HCT116 (cell line): Measurements from ENCODE around the gene AP3D1.

ENCODE experiments used
- CEBPB ChIP-seq: IDR thresholded peaks from 2 replicates; pipeline ENCODE4 v1.6.1; 2012; ENCODE audit warnings: low read depth
- CTCF ChIP-seq, 3 experiments: fragments of 200-600 bp in 1 of 3; sonication (generic) in 1 of 3; IDR thresholded peaks in 2 of 3; conservative IDR thresholded peaks in 1 of 3; 2 replicates each; pipeline ENCODE4 v1.5.1; 2012 to 2017; ENCODE audit warnings: low read depth in 2 of 3, low read length in 2 of 3, antibody characterized with exemption in 1 of 3, borderline replicate concordance in 1 of 3, control low read depth in 1 of 3, mild to moderate bottlenecking in 1 of 3, mixed read lengths in 1 of 3, mixed run types in 1 of 3, moderate library complexity in 1 of 3; ENCODE audit not compliant: insufficient read depth in 1 of 3
- EGR1 ChIP-seq: IDR thresholded peaks from 2 replicates; pipeline ENCODE4 v1.6.1; 2012; ENCODE audit warnings: low read depth
- EZH2 ChIP-seq: fragments of 200-600 bp; sonication (generic); IDR thresholded peaks from 2 replicates; pipeline ENCODE4 v1.6.1; 2017; ENCODE audit warnings: antibody characterized with exemption, mixed run types
- JUND ChIP-seq: IDR thresholded peaks from 2 replicates; pipeline ENCODE4 v1.6.1; 2012
- POLR2A ChIP-seq: IDR thresholded peaks from 2 replicates; pipeline ENCODE4 v1.7.0; 2011; ENCODE audit warnings: borderline replicate concordance; ENCODE audit not compliant: insufficient read depth, insufficient read length; ENCODE audit errors: extremely low read depth
- POLR2AphosphoS5 ChIP-seq: IDR thresholded peaks from 2 replicates; pipeline ENCODE4 v1.6.1; 2011; ENCODE audit warnings: mild to moderate bottlenecking, low read depth, low read length, moderate library complexity
- RAD21 ChIP-seq: IDR thresholded peaks from 2 replicates; pipeline ENCODE4 v1.6.1; 2012; ENCODE audit warnings: low read depth, mild to moderate bottlenecking
- SIN3A ChIP-seq: IDR thresholded peaks from 2 replicates; pipeline ENCODE4 v1.6.1; 2012; ENCODE audit warnings: low read depth
- SRF ChIP-seq: IDR thresholded peaks from 2 replicates; pipeline ENCODE4 v1.6.1; 2012; ENCODE audit warnings: low read depth
- TCF7L2 ChIP-seq: IDR thresholded peaks from 2 replicates; pipeline ENCODE4 v1.7.0; 2011; ENCODE audit warnings: borderline replicate concordance, inconsistent platforms; ENCODE audit not compliant: insufficient read depth, insufficient read length; ENCODE audit errors: extremely low read depth
- ZFX ChIP-seq: fragments of 450-650 bp; IDR thresholded peaks from 2 replicates; pipeline ENCODE4 v1.6.1; 2017
- TF ChIP-seq, protein P1 (sequence below): IDR thresholded peaks from 2 replicates; pipeline ENCODE4 v1.6.1; 2012; ENCODE audit warnings: low read depth

DNA sequence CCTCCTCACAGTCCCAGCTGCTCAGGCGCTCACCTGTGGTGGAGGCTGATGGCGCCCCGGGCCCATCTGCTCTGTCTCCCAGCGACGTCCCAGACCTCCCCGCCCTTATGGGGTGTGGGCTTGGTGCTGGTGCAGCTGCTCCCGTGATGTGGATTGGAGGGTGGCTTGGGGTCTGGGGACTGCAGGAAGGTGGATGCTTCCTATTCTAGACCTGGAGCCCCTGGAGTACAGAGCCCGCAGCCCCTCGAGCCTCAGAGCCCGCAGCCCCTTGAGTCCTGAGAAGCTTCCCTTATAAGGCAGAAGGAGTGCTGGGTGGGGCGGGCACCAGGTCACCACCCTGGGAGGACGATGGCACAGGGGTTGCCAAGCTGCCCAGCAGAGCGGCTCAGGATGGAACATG, 44.0 kb upstream of the AP3D1 start:
- TF ChIP-seq CTCF (IDR thresholded peaks at IDR 0.05 in 2 of 3, conservative IDR thresholded peaks at IDR 0.05 in 1 of 3; ENCODE audit: borderline replicate concordance in 1 of 3, insufficient read depth in 1 of 3, low read depth in 2 of 3, low read length in 2 of 3) (no peak), CEBPB (no peak), ZFX (no peak), POLR2A (no peak), POLR2AphosphoS5 (no peak), EZH2 (no peak), JUND (no peak), SIN3A (no peak), RAD21 (no peak), SRF (no peak), TCF7L2 (no peak), EGR1 (no peak)
- TF ChIP-seq, protein P1, sequence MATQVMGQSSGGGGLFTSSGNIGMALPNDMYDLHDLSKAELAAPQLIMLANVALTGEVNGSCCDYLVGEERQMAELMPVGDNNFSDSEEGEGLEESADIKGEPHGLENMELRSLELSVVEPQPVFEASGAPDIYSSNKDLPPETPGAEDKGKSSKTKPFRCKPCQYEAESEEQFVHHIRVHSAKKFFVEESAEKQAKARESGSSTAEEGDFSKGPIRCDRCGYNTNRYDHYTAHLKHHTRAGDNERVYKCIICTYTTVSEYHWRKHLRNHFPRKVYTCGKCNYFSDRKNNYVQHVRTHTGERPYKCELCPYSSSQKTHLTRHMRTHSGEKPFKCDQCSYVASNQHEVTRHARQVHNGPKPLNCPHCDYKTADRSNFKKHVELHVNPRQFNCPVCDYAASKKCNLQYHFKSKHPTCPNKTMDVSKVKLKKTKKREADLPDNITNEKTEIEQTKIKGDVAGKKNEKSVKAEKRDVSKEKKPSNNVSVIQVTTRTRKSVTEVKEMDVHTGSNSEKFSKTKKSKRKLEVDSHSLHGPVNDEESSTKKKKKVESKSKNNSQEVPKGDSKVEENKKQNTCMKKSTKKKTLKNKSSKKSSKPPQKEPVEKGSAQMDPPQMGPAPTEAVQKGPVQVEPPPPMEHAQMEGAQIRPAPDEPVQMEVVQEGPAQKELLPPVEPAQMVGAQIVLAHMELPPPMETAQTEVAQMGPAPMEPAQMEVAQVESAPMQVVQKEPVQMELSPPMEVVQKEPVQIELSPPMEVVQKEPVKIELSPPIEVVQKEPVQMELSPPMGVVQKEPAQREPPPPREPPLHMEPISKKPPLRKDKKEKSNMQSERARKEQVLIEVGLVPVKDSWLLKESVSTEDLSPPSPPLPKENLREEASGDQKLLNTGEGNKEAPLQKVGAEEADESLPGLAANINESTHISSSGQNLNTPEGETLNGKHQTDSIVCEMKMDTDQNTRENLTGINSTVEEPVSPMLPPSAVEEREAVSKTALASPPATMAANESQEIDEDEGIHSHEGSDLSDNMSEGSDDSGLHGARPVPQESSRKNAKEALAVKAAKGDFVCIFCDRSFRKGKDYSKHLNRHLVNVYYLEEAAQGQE = no peak
